Inferior parietal cortex (tissue), 1 donor: ENCODE measurements around the gene TRMT44.
A peak's percentile ranks its signal among the peaks of the same experiment; 100 is the strongest.

Source experiments
- DNase-seq: peaks from one replicate; pipeline ENCODE4 v3.0.0-alpha.2; 2016; ENCODE audit errors: extremely low spot score

TRMT44 gene

DNA sequence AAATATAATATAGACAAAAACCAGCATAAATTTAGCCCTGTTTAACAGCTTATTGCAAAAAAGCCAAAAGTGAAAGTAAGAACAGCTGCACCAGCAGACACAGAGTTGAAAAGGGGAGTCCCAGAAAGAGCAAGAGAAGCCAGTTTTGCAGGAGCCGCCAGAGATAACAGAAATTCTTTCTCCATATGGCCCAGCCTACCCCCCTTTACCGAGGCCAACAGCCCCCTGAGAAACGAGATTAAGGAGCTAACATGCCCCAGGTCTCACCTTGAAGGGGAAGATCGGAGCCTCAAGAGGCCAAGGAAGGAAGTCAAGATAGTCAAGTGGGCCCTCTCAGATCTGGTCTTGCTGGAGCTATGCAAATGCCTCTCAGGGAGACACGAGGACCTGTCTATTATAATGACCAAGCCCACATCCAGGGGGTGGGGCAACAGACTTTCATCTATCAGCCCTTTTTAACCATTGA, 4.9 kb upstream of the TRMT44 start:
- DNase-seq = no peak

DNA sequence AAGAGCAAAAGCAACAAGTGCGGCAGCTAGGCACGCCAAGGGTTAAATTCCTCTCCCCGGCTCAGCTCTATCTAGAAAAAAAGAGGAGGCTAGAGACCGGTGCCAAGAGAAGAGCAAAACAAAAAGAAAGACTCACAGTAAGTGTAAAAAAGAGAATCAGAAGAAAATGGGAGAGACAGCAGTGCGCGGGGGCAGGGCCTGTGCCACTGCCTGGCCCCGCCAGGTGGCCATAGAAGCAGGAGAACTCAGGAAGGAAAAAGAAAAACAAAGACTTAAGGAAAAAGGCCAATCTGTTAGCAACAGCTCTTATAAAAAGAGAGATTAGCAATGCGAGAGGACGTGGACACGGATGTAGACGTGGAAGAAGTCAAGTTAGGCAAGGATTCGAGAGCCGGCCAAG, 3.3 kb upstream of the TRMT44 start:
- DNase-seq = no peak

DNA sequence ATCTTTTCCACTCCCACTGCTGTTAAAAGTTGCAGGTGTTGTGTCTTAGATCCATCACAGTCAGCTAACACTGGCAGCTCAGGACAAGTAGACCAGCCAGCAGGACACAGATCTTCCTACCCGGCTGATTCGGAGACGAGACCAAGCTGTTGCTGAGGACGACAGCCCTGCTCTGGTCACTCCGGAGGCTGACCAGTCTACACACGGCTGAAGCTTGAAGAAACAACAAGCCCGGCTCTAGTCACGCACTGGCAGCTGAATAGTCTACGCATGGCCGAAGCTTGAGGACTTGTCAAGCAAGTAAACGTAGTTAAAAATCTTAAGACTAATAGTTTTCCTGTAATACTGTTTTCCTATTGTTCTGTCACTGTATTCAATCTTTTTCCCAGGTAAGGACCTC, 1.8 kb upstream of the TRMT44 start:
- DNase-seq = no peak

DNA sequence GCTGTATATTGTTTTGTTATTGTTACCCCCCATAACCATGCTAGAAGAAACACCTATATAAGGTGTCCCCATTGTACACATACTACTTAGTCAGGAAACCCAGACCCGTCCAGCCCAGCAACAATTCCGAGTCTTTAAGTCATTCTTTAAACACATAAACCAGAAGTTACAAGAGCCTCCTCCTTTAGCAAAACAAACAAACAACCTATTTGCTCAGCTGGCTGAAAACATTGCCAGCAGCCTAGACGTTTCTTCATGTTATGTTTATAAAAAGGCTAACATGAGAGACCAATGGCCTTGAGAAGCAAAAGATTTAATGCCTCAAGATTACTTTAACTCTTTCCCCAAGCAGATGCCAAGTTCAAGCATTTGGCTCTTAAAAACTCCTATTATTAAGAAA, 1.4 kb upstream of the TRMT44 start:
- no peak for DNase-seq

DNA sequence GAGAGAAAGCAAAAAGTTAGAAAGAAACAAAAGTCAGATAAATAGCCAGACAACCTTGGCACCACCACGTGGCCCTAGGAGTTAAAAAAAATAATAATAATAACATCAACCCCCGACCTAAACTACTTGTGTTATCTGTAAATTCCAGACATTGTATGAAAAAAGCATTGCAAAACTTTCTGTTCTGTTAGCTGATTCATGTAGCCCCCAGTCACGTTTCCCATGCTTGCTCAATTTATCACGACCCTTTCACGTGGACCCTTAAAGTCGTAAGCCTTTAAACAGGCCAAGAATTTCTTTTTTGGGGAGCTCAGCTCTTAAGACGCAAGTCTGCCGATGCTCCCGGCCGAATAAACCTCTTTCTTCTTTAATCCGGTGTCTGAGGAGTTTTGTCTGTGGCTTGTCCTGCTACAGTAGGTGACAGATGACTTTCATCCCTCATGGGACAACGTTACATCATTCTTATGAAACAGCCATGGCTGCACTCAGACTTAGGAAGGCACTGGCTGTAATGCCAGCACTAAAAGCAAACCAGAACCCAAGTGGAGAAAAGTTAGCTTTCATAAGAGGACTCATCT, 574 bp upstream of the TRMT44 start:
- no peak for DNase-seq

DNA sequence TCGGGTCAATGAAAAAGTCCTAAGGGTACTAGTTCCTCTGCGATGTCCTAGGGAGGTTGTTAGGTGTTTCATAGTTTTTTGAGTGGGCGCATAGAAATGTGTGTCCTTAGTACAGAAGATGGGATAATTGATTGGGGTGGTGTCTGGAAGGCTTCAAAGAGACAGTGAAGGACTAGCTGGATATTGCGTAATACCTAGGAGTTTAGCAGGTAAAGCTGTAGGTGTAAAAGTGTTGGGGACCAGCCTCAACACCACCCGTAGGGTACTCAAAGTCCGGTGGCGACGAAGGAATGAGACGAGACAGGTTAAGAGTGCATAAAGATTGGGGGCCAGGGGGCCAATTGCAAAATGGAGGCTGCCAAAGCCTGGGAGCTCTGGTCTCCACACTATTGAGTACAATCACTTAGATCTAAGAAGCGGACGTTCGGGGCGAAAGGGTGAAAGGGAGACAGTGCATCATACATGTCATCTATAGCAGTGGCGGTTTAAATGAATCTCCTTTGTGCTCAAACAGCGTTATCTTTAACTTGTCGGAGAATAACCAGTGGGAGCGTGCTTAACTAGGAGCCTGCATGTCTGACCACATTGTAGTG, 1.0 kb downstream of the TRMT44 start:
- no peak for DNase-seq

DNA sequence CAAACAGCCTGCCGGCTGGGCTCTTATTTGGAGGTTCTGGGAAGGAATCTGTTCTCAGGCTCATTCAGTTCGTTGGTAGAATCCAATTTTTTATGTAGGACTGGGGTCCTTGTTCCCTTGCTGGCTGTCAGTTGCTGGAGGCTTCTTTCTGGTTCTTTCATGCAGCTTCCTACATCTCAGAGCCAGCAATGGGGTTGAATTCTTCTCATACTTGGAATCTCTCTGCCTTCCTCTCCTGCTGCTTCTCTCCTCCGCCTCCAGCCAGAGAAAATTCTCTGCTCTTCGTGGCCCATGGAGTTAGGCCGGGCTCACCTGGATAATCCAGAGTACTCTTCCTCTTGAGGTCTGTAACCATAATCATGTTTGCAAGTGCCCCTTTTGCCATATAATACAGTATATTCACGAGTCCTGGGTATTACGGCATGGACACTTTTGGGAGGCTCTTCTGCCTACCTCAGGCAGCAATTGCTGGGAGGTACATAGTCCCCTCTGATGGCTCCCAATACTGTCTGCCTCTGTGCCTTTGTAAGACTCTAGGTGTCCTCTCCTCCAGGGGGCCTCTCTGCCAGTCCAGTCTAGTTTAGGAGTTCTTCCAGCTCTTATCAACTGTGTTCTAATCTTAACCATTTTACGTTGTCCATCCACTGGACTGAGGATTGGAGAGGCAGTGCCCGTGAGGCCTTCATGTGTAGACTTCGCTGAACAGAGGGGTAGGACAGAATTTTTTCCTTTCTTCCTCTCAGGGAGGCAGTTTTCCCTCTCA, 2.2 kb downstream of the TRMT44 start:
- DNase-seq = no peak

DNA sequence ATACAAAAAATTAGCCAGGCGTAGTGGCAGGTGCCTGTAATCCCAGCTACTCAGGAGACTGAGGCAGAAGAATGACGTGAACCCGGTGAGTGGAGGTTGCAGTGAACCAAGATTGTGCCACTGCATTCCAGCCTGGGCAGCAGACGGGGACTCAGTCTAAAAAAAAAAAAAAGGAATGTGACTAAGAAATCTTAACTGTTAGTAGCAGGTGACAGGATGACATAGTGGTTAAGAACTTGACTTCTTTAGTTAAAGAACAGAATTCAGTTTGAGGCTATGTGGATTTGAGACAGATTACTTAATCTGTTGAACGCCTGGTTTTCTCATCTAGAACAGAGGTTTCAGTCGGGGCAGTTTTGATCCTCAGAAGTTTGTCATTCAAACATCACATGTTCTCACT, 3.2 kb downstream of the TRMT44 start:
- DNase-seq = no peak

DNA sequence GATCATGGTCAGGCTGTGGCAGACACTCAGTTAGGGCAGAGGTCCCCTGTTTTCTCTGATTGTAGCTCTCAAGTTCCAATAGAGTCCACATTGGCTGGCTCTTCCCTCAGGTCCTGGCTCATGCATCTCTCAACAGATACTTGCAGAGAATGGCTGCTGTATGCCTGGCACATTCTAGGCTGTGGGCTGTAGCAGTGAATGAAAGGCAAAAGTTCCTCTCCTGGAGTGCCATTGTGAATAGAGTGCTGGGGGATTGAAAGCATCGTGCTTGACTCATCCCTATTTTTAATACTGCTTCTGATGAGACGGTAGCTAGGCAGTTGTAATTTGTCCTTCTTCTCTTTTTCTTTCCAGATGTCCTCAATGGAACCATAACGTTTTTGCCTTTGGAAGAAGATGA, 5.5 kb downstream of the TRMT44 start:
- DNase-seq = no peak

DNA sequence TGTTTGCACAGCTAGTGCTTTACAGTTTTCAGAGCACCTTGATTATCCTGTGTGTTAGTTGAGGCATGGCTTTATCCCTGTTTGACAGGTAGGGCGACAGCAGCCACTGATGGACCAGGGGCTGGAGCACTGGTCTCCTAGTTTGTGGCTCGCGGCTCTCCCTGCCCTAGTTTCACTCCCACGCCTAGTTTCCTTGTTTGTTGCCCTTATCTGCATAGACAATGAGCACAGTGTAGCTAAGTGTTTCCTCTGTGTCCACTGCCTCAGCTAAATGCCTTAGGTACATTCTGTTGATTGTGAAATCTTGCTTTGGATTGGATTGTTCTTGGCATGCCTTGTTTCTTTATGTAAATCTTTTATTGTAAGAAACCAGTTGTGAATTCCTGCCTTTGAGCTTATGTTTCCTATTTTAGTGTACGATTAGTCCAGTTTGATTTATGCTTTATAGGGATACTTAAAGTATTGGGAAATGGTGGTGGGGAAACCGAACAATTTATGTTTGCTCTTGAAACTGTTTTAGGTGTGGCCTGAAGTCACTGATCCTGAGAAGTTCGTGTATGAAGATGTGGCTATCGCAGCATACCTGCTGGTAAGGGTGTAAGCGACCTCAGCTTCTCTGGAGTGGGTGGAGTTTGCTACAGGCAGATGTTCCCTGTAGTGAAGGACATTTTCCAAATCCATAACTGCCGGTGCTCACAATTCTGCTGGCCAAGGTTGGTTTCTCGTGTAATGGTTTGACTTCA, 11.0 kb downstream of the TRMT44 start:
- no peak for DNase-seq

DNA sequence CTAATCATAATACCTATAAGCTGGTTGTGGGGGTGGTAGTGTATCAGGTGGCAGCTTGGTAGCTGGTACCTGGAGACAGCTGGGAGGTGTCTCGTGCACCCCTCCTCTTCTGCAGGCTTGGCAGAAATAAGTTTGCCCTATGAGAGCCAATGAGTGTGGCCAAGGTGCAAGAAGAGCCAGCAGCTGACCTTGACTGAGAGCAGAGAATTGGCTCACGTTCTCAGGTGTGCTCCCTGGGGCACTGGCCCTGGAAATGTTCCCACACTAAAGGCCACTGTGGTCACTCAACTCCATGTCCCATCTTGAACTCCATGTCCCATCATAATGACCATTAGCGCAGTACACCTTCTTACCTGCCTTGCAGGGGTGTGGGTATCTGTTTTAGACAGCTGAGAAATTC, 13.4 kb downstream of the TRMT44 start:
- no peak for DNase-seq

DNA sequence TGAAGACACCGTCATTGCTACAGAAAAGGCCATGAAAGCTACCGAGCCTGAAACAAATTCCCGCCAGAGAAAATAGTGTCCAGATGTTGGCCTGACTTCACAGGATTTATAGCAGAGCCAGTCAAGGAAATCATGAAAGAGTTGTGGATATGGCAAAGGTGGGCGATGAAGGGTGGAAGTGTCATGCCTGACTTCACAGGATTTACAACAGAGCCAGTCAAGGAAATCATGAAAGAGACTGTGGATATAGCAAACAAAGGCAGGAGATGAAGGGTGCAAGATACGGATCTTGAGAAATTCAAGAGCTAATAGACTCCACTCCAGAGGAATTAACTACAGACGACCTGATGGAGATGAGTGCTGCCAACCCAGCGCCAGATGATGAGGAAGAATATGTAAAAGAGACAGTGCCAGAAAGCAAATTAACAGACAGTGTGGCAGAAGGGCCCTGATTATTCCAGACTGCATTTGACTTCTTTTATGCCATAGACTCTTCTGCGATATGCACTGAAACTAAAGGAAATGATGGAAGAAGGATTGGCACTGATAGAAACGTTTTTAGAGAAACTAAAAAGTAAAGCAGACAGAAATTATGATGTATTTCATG, 17.2 kb downstream of the TRMT44 start:
- DNase-seq = no peak

DNA sequence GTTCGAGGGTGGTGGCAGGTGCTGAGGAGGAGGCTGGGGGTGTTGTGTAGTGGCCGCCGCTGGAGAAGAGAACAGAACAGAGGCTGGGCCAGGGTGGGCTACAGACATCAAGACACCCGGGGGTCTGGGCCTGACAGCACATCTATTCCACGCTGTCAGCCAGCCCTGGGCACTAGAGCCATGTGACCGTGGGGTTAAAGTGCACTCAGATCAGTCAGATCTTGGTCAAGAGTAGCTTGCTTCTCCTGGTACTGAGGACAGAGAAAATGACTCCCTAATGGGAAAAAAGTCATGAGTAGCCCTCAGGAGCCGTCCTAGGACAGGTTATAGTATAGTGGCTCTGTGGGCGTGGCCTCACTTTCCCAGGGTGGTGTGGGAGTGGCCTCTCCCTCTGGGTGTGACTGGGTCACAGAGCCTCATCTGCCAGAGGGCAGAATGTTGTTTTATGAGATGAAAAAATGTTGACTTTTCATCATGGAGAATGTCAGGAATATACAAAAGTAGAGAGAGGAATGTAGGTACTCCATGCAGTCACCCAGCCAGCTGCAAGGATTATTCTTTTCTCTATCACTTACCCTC, 19.4 kb downstream of the TRMT44 start:
- DNase-seq = no peak

DNA sequence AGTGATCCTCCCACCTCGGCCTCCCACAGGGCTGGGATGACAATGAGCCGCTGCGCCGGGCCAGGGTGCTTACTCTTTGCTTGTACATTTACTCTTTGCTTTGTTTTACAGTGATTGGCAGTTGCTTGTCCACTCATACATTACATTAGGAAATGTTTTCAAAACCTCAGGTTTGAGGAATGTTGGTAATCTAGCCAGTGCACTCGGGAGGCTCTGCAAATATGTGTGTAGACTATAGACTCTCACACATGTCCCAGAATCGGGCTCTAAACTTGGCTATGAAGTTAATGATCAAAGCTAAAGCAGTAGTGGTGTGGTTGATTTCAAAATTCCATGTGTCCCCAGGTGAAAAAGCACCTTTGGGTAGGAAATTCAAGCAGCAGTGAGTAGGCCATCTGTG, 20.5 kb downstream of the TRMT44 start:
- DNase-seq = no peak

DNA sequence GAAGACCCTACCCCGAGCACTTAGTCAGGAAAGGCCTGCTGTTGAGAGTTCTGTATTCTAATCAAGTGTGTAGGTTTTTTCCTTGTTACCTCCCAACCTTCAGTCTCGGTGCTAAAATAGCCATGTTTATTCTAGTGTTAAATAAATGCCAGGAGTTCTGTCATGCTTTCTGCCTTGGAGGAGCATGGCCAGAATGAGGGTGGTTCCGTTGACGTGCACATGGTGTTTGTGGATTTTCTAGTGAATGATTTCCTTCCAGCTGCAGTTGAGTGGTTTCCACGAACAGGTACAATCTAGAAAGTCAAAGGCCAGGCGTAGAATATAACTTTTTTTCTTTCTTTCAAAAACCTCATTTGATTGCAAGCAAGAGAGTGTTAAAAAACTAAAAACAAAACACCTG, 21.0 kb downstream of the TRMT44 start:
- no peak for DNase-seq

DNA sequence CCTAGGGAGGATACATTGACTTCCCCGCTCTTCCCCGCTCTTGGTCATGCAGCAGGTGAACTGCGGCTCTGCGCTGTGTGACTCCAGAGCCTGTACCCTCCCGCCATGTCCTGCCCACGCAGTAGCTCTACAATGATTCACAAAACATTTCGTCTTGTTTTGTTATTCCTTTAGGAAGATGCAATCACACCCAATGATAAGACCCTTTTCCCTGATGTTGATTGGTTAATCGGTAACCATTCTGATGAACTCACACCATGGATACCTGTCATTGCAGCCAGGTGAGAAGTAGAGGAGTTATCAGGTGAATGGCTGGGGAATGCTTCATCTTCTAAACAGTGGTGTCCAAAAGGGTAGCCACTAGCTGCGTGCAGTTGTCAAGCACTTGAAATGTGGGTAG, 23.2 kb downstream of the TRMT44 start:
- no peak for DNase-seq

DNA sequence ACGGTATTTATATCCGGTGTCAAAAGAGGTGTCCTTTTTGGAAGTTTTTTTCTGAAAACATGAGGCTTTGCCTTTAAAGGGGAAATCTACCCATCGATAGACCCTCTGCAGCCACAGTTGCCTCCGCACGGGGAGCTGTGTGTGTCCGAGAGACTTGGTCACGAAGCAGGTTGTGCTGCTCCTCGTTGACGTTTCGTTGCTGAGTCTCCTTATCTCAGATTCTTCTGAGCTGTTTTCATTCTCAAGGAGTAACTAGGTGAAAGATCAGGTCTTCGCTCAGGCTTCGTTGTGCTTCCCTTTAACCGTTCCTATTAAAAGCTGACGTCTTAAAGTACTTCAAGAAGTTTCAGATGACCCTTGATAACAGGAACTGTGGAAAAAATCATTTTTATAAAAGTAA, 23.8 kb downstream of the TRMT44 start:
- no peak for DNase-seq

DNA sequence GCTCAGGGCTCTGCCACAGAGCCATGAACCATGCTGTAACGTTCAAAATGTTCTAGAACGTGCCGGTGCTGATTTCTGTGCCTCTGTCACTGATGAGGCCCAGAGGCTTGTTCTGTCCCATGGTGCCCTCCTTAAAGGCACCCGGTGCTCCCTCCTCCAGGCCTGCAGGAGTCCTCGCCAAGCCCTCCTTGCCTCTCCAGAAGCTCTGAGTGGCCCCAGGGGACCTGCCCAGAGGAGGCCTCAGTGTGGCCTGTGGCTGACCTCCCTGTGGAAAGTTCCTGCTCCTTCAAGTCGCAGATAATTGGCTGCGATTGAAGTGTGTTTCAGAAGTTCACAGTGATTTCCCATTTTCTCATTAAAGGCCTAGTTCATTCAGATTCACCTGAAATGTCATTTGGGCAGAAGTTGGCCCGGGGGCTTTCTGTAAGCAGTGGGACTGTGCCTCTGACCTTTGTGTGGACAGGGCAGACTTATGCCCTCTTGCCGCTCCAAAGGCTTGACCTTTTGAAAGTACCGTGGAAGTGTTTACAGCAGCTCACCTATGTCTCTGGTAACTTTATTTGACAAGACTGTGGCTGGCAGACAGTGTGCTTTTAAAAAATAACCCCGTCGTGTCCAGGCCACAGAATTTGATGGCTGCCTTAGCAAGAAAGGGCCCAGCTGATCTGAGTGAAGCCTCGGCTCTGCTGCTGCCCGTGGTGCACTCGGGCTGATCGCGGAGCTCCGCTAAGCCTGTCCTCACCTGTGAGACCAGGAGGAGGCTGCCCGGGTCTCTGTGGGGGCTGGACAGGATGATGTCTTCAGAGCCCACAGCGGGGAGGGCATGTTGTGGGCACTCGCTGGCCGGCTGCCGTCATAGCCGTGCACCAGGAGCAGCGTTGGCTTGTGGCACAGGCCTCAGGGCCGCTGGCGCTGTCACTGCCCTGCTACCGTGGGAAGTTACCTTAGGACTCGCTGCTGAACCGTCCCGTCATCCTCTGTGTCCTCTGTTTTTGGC, 25.3 kb downstream of the TRMT44 start:
- no peak for DNase-seq

DNA sequence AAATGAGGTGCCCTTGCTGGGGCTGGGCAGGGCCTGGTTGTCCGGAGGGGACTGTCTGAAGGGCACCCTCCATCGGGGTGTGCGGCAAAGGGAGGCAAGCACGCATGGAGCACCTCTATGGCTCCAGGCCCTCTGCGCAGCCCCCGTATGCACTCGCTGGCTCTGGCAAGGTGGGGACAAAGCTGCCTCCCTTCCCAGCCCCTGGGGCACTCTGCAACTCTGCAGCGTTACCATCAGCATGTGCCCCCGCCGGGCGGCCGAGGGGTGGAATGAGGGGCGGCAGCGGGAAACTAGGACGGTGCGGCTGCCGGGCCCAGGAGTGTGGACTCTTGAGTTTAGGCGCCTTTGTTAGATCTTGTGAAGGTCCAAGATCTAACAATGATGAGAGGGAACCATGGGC, 26.4 kb downstream of the TRMT44 start:
- DNase-seq = no peak

DNA sequence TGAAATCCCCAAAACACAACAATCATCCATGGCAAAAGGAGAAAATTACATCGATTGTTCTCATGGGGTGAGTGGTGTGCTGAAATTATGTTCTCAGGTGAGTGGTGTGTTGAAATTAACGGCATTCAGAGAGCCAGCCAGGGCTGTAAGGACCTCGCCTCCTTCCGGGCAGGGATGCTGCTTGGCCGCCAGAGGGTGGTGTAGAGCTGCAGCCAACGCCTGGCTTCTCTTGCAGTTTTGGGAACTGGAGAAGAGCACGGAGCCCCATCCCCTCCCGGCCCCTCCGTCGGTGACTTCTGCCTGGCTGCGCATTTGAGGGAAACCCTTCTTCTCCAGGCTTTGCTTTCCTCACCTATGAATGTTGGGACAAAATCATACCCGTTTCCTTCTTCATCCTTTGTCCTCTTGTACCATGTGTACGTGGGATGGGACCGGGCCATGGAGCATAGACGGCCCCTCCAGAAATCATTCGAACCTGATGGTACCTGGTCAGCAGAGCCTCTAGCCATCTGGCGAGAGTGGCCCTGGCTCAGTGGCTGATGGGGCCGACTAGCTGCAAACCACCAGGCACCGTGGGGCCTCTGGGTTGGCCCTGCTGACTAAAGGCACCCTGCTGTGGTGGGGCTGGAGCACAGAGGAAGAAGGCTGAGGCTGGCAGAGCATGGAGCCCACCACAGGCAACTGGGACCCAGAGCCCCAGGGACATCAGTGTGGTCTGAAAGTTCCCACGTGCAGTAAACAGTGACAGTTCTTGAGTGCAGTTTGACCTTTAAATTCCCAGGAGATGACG, 28.4 kb downstream of the TRMT44 start:
- DNase-seq = peak; percentile 73
